Panc1 (cell line): Measurements from ENCODE around the gene CCDC110. TPM values are rescaled to one million over a fixed set of nuclear protein-coding genes. Genes with fewer than 3 reads are reported as not detected.
A peak's percentile ranks its signal among the peaks of the same experiment; 100 is the strongest.

Source experiments
- ATAC-seq: fragments of 200-7000 bp; cut with Tn5 transposase; 2 replicates; pipeline ENCODE4 v1.9.1; 2020; ENCODE audit warnings: mild to moderate bottlenecking, moderate library complexity
- BruUV-seq: library from RNA; stranded (reverse); fragments of 400-500 nt; replicated peaks from 2 replicates; lab custom pipeline; 2021; lab: Mats Ljungman, UMichigan
- CTCF ChIA-PET: fragments of 300-600 bp; sonication (Branson Sonifier 250); formaldehyde crosslinking; loops from one replicate; lab custom pipeline; 2022; ENCODE audit warnings: antibody characterized with exemption; lab: Charles Lee
- POLR2A ChIA-PET: fragments of 300-600 bp; sonication (Branson Sonifier 250); formaldehyde crosslinking; loops from one replicate; lab custom pipeline; 2022; ENCODE audit warnings: antibody characterized with exemption; lab: Charles Lee
- DNase-seq: peaks from one replicate; pipeline ENCODE4 v3.0.0-alpha.2; 2010; ENCODE audit warnings: low read depth, low spot score
- H3K27ac ChIP-seq: 2 replicates; pipeline ENCODE4 v1.5.1; 2011; ENCODE audit warnings: mild to moderate bottlenecking, low read length, inconsistent platforms
- H3K27me3 ChIP-seq: fragments of 200-500 bp; sonication (Bioruptor generic); 2 replicates; pipeline ENCODE4 v1.6.0; 2014; ENCODE audit warnings: low read length, inconsistent platforms; ENCODE audit not compliant: control insufficient read depth, insufficient read depth
- H3K36me3 ChIP-seq: fragments of 200-500 bp; sonication (Bioruptor generic); 2 replicates; pipeline ENCODE4 v1.5.1; 2014; ENCODE audit warnings: inconsistent platforms, mild to moderate bottlenecking, low read length, moderate library complexity; ENCODE audit not compliant: control insufficient read depth, insufficient read depth
- H3K4me1 ChIP-seq: 2 replicates; pipeline ENCODE4 v1.5.1; 2011; ENCODE audit warnings: inconsistent platforms, mild to moderate bottlenecking, low read length, moderate library complexity; ENCODE audit not compliant: control insufficient read depth, insufficient read depth
- H3K4me3 ChIP-seq, 2 experiments: 2 replicates each; pipeline ENCODE4 v1.5.1; 2011 to 2012; ENCODE audit warnings: low read depth in 2 of 2, low read length in 2 of 2, mild to moderate bottlenecking in 2 of 2, inconsistent platforms in 1 of 2, moderate library complexity in 1 of 2
- H3K9me3 ChIP-seq: fragments of 200-500 bp; sonication (Bioruptor generic); 2 replicates; pipeline ENCODE4 v1.5.1; 2014; ENCODE audit warnings: low read depth, mild to moderate bottlenecking, inconsistent platforms, low read length, moderate library complexity; ENCODE audit not compliant: control insufficient read depth, insufficient read depth
- CTCF ChIP-seq: fragments of 450-650 bp; IDR thresholded peaks from 2 replicates; pipeline ENCODE4 v1.5.1; 2017; ENCODE audit warnings: mild to moderate bottlenecking
- POLR2AphosphoS5 ChIP-seq: IDR thresholded peaks from 2 replicates; pipeline ENCODE4 v1.6.1; 2012; ENCODE audit warnings: mild to moderate bottlenecking, low read depth, low read length, moderate library complexity
- REST ChIP-seq, 2 experiments: IDR thresholded peaks; 2 replicates each; pipeline ENCODE4 v1.6.1; 2011 to 2012; ENCODE audit warnings: low read depth in 2 of 2, control low read depth in 1 of 2, low read length in 1 of 2, mild to moderate bottlenecking in 1 of 2, moderate library complexity in 1 of 2; ENCODE audit not compliant: insufficient read depth in 1 of 2
- SIN3A ChIP-seq: IDR thresholded peaks from 2 replicates; pipeline ENCODE4 v1.6.1; 2012; ENCODE audit warnings: low read depth, mild to moderate bottlenecking, low read length, moderate library complexity, borderline replicate concordance; ENCODE audit not compliant: insufficient read depth
- TCF7L2 ChIP-seq: IDR thresholded peaks from 2 replicates; pipeline ENCODE4 v1.6.1; 2011; ENCODE audit warnings: mild to moderate bottlenecking, low read depth, low read length, inconsistent platforms
- in situ Hi-C: cut with HindIII; loops from 2 replicates; pipeline ENCODE4 v1.10.0; 2016; ENCODE audit warnings: low sequenced_read_pairs, low pct_unique_long_range_greater_than_20kb
- intact Hi-C: fragments of 100-400 bp; cut with micrococcal nuclease; formaldehyde crosslinking; loops from one replicate; pipeline ENCODE4 v1.10.0; 2022; ENCODE audit not compliant: unreplicated experiment
- total RNA-seq: library from RNA; stranded (reverse); gene quantifications from one replicate; pipeline ENCODE4 v1.2.1, GENCODE V29; 2021; ENCODE audit not compliant: unreplicated experiment

The CCDC110 gene
- total RNA-seq, 1 experiment from 2014 or later = 0.05 TPM

GRCh38 chr4:185461565-185461964 lies 10.0 kb downstream of the CCDC110 start:
- in situ Hi-C loops (no loop called here), intact Hi-C loops (no loop called here)
- TF ChIP-seq REST (IDR thresholded peaks at IDR 0.05; ENCODE audit: insufficient read depth in 1 of 2, low read depth in 2 of 2, low read length in 1 of 2) (no peak), TCF7L2 (no peak), POLR2AphosphoS5 (no peak)
- H3K4me1 ChIP-seq = no peaks in the 10 kb centered on the region
- no peak for ATAC-seq
- H3K36me3 ChIP-seq = no peaks in the 10 kb centered on the region
- no peak for DNase-seq
- ChIA-PET CTCF (no interaction called here), POLR2A (no interaction called here)
- H3K27ac ChIP-seq = no peak overlapping the region
- BruUV-seq = no TSS peak
- peaks cover 6% of the 10 kb centered on the region for H3K27me3 ChIP-seq
- no peak overlapping the region for H3K4me3 ChIP-seq
- H3K9me3 ChIP-seq = no peaks in the 10 kb centered on the region

GRCh38 chr4:185457136-185457535 lies 14.4 kb downstream of the CCDC110 start:
- H3K9me3 ChIP-seq = no peaks in the 10 kb centered on the region
- H3K4me1 ChIP-seq = no peaks in the 10 kb centered on the region
- ATAC-seq (peak; percentile 60; the same call in 1 of the 2 replicates), DNase-seq (no peak)
- ChIA-PET CTCF (no interaction called here), POLR2A (no interaction called here)
- intact Hi-C loops (no loop called here), in situ Hi-C loops (no loop called here)
- H3K27me3 ChIP-seq = peaks cover 4% of the 10 kb centered on the region; the same call in 1 of the 2 replicates
- no peaks in the 10 kb centered on the region for H3K36me3 ChIP-seq
- BruUV-seq = no TSS peak
- no peak overlapping the region for H3K27ac ChIP-seq
- TF ChIP-seq SIN3A (no peak), REST (IDR thresholded peaks at IDR 0.05; ENCODE audit: insufficient read depth in 1 of 2, low read depth in 2 of 2, low read length in 1 of 2) (no peak), TCF7L2 (no peak), POLR2AphosphoS5 (no peak), CTCF (no peak)
- H3K4me3 ChIP-seq = no peak overlapping the region
